IMR-90 (cell line): ENCODE data around the gene SELENOP. TPM values are rescaled to one million over a fixed set of nuclear protein-coding genes. Genes with fewer than 3 reads are reported as not detected.

Experiments used
- ATAC-seq: fragments of 200-7000 bp; cut with Tn5 transposase; 2 replicates; pipeline ENCODE4 v1.9.1; 2020; ENCODE audit warnings: low read depth, mild to moderate bottlenecking, moderate library complexity
- BruUV-seq: library from RNA; stranded (reverse); fragments of 400-500 nt; replicated peaks from 2 replicates; lab custom pipeline; 2021; lab: Mats Ljungman, UMichigan
- CTCF ChIA-PET: fragments of 300-600 bp; formaldehyde crosslinking; extraction: SDS; loops from one replicate; lab custom pipeline; 2021; ENCODE audit warnings: antibody characterized with exemption; lab: Yijun Ruan, JAX
- POLR2A ChIA-PET: fragments of 300-600 bp; sonication (Branson Sonifier 250); formaldehyde crosslinking; loops from one replicate; lab custom pipeline; 2022; ENCODE audit warnings: antibody characterized with exemption; ENCODE audit not compliant: unreplicated experiment; lab: Charles Lee
- DNase-seq: peaks from one replicate; pipeline ENCODE4 v3.0.0; 2013
- H2AFZ ChIP-seq: replicated peaks from 2 replicates; pipeline ENCODE3; 2013; ENCODE audit warnings: low read length, mild to moderate bottlenecking; ENCODE audit not compliant: poor library complexity
- H2AK5ac ChIP-seq: 2 replicates; pipeline ENCODE4 v1.6.1; 2013; ENCODE audit warnings: low read depth, low read length, inconsistent platforms
- H2AK9ac ChIP-seq: replicated peaks from 2 replicates; pipeline ENCODE3; 2013; ENCODE audit warnings: mild to moderate bottlenecking, low read depth, low read length, moderate library complexity; ENCODE audit not compliant: poor library complexity
- H2BK120ac ChIP-seq: 2 replicates; pipeline ENCODE4 v1.6.1; 2013; ENCODE audit warnings: low read depth, low read length, inconsistent platforms
- H2BK15ac ChIP-seq: 3 replicates; pipeline ENCODE4 v1.6.1; 2013; ENCODE audit warnings: low read depth, low read length, inconsistent platforms
- H2BK20ac ChIP-seq: 2 replicates; pipeline ENCODE4 v1.6.1; 2013; ENCODE audit warnings: low read depth, mild to moderate bottlenecking, inconsistent platforms, low read length, moderate library complexity
- H2BK5ac ChIP-seq: 2 replicates; pipeline ENCODE4 v1.6.1; 2013; ENCODE audit warnings: mild to moderate bottlenecking, low read depth, low read length, inconsistent platforms; ENCODE audit not compliant: poor library complexity, severe bottlenecking
- H3K14ac ChIP-seq: replicated peaks from 2 replicates; pipeline ENCODE4 v1.6.1; 2013; ENCODE audit warnings: low read depth, low read length, inconsistent platforms
- H3K18ac ChIP-seq: 2 replicates; pipeline ENCODE4 v1.6.1; 2013; ENCODE audit warnings: low read depth, low read length, control low read depth
- H3K23ac ChIP-seq: 2 replicates; pipeline ENCODE4 v1.6.1; 2013; ENCODE audit warnings: low read depth, low read length, inconsistent platforms
- H3K27ac ChIP-seq: 2 replicates; pipeline ENCODE4 v1.5.1; 2013; ENCODE audit warnings: mild to moderate bottlenecking, control low read depth, low read length; ENCODE audit not compliant: insufficient read depth
- H3K27me3 ChIP-seq: 2 replicates; pipeline ENCODE4 v1.6.1; 2013; ENCODE audit warnings: low read length; ENCODE audit not compliant: control insufficient read depth, insufficient read depth
- H3K36me3 ChIP-seq: 2 replicates; pipeline ENCODE4 v1.6.1; 2013; ENCODE audit warnings: low read length, mixed read lengths; ENCODE audit not compliant: control insufficient read depth, insufficient read depth
- H3K4ac ChIP-seq: 2 replicates; pipeline ENCODE4 v1.6.1; 2013; ENCODE audit warnings: low read depth, low read length, inconsistent platforms
- H3K4me1 ChIP-seq: 2 replicates; pipeline ENCODE4 v1.6.1; 2013; ENCODE audit warnings: low read length, mixed read lengths; ENCODE audit not compliant: control insufficient read depth, insufficient read depth
- H3K4me2 ChIP-seq: 2 replicates; pipeline ENCODE4 v1.6.1; 2013; ENCODE audit warnings: low read depth, mild to moderate bottlenecking, control low read depth, low read length, moderate library complexity
- H3K4me3 ChIP-seq: 2 replicates; pipeline ENCODE4 v1.5.1; 2013; ENCODE audit warnings: low read depth, mild to moderate bottlenecking, control low read depth, low read length, moderate library complexity; ENCODE audit not compliant: insufficient read depth
- H3K56ac ChIP-seq: 2 replicates; pipeline ENCODE4 v1.6.1; 2013; ENCODE audit warnings: low read length, inconsistent platforms; ENCODE audit not compliant: insufficient read depth; ENCODE audit errors: extremely low read depth
- H3K79me1 ChIP-seq, 2 experiments: 2 replicates each; pipeline ENCODE4 v1.6.1; 2013; ENCODE audit warnings: low read length in 2 of 2, inconsistent platforms in 1 of 2, low read depth in 1 of 2
- H3K9ac ChIP-seq: 2 replicates; pipeline ENCODE4 v1.6.1; 2013; ENCODE audit warnings: low read depth, low read length, control low read depth
- H3K9me1 ChIP-seq: 2 replicates; pipeline ENCODE4 v1.6.1; 2013; ENCODE audit warnings: low read length, inconsistent platforms; ENCODE audit not compliant: insufficient read depth
- H3K9me3 ChIP-seq: 2 replicates; pipeline ENCODE4 v1.6.1; 2013; ENCODE audit warnings: low read length; ENCODE audit not compliant: control insufficient read depth, insufficient read depth
- H4K20me1 ChIP-seq: 2 replicates; pipeline ENCODE4 v1.6.1; 2013; ENCODE audit warnings: low read length, inconsistent platforms; ENCODE audit not compliant: insufficient read depth
- H4K5ac ChIP-seq: 2 replicates; pipeline ENCODE4 v1.6.1; 2013; ENCODE audit warnings: mild to moderate bottlenecking, low read depth, low read length, control low read depth
- H4K8ac ChIP-seq, 2 experiments: 2 replicates each; pipeline ENCODE4 v1.6.1; 2013; ENCODE audit warnings: low read depth in 2 of 2, low read length in 2 of 2, control low read depth in 1 of 2, inconsistent platforms in 1 of 2
- H4K91ac ChIP-seq: 2 replicates; pipeline ENCODE4 v1.6.1; 2013; ENCODE audit warnings: low read depth, low read length, inconsistent platforms; ENCODE audit not compliant: insufficient read depth
- BHLHE40 ChIP-seq: fragments of 150-350 bp; IDR thresholded peaks from 2 replicates; pipeline ENCODE4 v1.6.1; 2016; ENCODE audit warnings: mild to moderate bottlenecking, low read depth, low read length
- CEBPB ChIP-seq: IDR thresholded peaks from 2 replicates; pipeline ENCODE4 v1.6.1; 2012; ENCODE audit warnings: low read depth, low read length, improper control_type of control experiment
- CHD1 ChIP-seq: IDR thresholded peaks from 2 replicates; pipeline ENCODE4 v1.6.1; 2012; ENCODE audit warnings: low read depth, low read length, improper control_type of control experiment
- CTCF ChIP-seq: conservative IDR thresholded peaks from 2 replicates; pipeline ENCODE4 v1.5.1; 2012; ENCODE audit warnings: mild to moderate bottlenecking, low read depth, low read length, improper control_type of control experiment
- FOS ChIP-seq: fragments of 150-350 bp; IDR thresholded peaks from 2 replicates; pipeline ENCODE4 v1.6.1; 2016; ENCODE audit warnings: low read depth, low read length
- MAFK ChIP-seq: IDR thresholded peaks from 2 replicates; pipeline ENCODE4 v1.6.1; 2012; ENCODE audit warnings: low read depth, low read length, improper control_type of control experiment
- MAZ ChIP-seq: IDR thresholded peaks from 2 replicates; pipeline ENCODE4 v1.6.1; 2012; ENCODE audit warnings: low read depth, mild to moderate bottlenecking, low read length, improper control_type of control experiment, moderate library complexity, borderline replicate concordance
- MXI1 ChIP-seq: IDR thresholded peaks from 2 replicates; pipeline ENCODE4 v1.6.1; 2012; ENCODE audit warnings: low read depth, mild to moderate bottlenecking, low read length, moderate library complexity, borderline replicate concordance
- NFE2L2 ChIP-seq: fragments of 150-350 bp; IDR thresholded peaks from 2 replicates; pipeline ENCODE4 v1.6.1; 2016; ENCODE audit warnings: low read depth, mild to moderate bottlenecking, low read length
- POLR2A ChIP-seq: IDR thresholded peaks from 2 replicates; pipeline ENCODE4 v1.6.1; 2012; ENCODE audit warnings: mild to moderate bottlenecking, low read depth, low read length
- RAD21 ChIP-seq: IDR thresholded peaks from 2 replicates; pipeline ENCODE4 v1.6.1; 2012; ENCODE audit warnings: low read length, improper control_type of control experiment
- RCOR1 ChIP-seq: IDR thresholded peaks from 2 replicates; pipeline ENCODE4 v1.6.1; 2012; ENCODE audit warnings: mild to moderate bottlenecking, low read length, improper control_type of control experiment; ENCODE audit not compliant: insufficient replicate concordance
- RFX5 ChIP-seq: IDR thresholded peaks from 2 replicates; pipeline ENCODE4 v1.8.0; 2012; ENCODE audit warnings: low read depth, mild to moderate bottlenecking, low read length, moderate library complexity
- SMC3 ChIP-seq: fragments of 150-350 bp; IDR thresholded peaks from 2 replicates; pipeline ENCODE4 v1.6.1; 2016; ENCODE audit warnings: low read depth, mild to moderate bottlenecking, antibody characterized with exemption, low read length, moderate library complexity
- USF2 ChIP-seq: fragments of 150-350 bp; IDR thresholded peaks from 2 replicates; pipeline ENCODE4 v1.6.1; 2017; ENCODE audit warnings: mild to moderate bottlenecking, antibody characterized with exemption, low read length, low read depth
- WGBS, 2 experiments: methylation state at CpG; one replicate each; pipeline versions ENCODE4 v1.1.5 to v1.1.7; 2013; ENCODE audit warnings: missing lambda C conversion rate in 2 of 2; ENCODE audit not compliant: insufficient read length in 1 of 2; ENCODE audit errors: extremely low coverage in 2 of 2; 5-methylcytosine and 5-hydroxymethylcytosine counted together
- dilution Hi-C: fragments of 300-500 bp; cut with HindIII; formaldehyde crosslinking; loops from one replicate; pipeline ENCODE4 v1.14.3; 2018; ENCODE audit warnings: low sequenced_read_pairs; ENCODE audit not compliant: unreplicated experiment
- in situ Hi-C: fragments of 300-500 bp; cut with MboI; formaldehyde crosslinking; loops from 3 replicates; pipeline ENCODE4 v1.14.3; 2019; ENCODE audit warnings: low sequenced_read_pairs, inconsistent platforms, mixed read lengths
- intact Hi-C: fragments of 100-400 bp; cut with micrococcal nuclease; formaldehyde crosslinking; loops from 2 replicates; pipeline ENCODE4 v1.10.0; 2022
- polyA plus RNA-seq, 3 experiments: library from polyadenylated mRNA; depleted of rRNA; stranded (reverse); fragments of >200 nt; gene quantifications; 2 replicates each; pipeline ENCODE4 v1.2.3, GENCODE V29; 2012; ENCODE audit warnings: low replicate concordance in 1 of 3
- total RNA-seq: library from RNA; depleted of rRNA; stranded (reverse); fragments of >200 nt; gene quantifications from 2 replicates; pipeline ENCODE4 v1.2.3, GENCODE V29; 2012
- TF ChIP-seq, protein P1 (sequence below): fragments of 150-350 bp; IDR thresholded peaks from 2 replicates; pipeline ENCODE4 v1.6.1; 2016; ENCODE audit warnings: low read depth, mild to moderate bottlenecking, low read length, moderate library complexity, borderline replicate concordance

The SELENOP gene
- total and polyA plus RNA-seq, 2 of the 4 experiments (the other 2 are of a cell fraction): 0.55 to 1.1 TPM

- Histone ChIP-seq H4K20me1 (no peaks in the 10 kb centered on the region), H2AK9ac (no peak overlapping the region), H3K27ac (no peak overlapping the region), H3K4ac (no peak overlapping the region), H3K56ac (no peak overlapping the region), H3K4me3 (no peak overlapping the region), H2AFZ (no peak overlapping the region), H4K91ac (no peak overlapping the region), H2AK5ac (no peak overlapping the region), H3K36me3 (no peaks in the 10 kb centered on the region), H2BK5ac (no peak overlapping the region), H2BK120ac (no peak overlapping the region), H3K79me1 (no peaks in the 10 kb centered on the region), H3K27me3 (no peaks in the 10 kb centered on the region), H4K8ac (no peak overlapping the region), H3K9me3 (no peaks in the 10 kb centered on the region), H3K9me1 (no peaks in the 10 kb centered on the region), H3K9ac (no peak overlapping the region), H4K5ac (no peak overlapping the region), H2BK15ac (no peak overlapping the region), H2BK20ac (no peak overlapping the region), H3K18ac (no peak overlapping the region), H3K4me1 (no peaks in the 10 kb centered on the region), H3K23ac (no peak overlapping the region), H3K14ac (no peak overlapping the region), H3K4me2 (no peak overlapping the region)
- no CpG with 5 or more reads among the region's 4 CpGs for WGBS, 2 experiments
- in situ Hi-C loops (no loop called here), intact Hi-C loops (no loop called here), dilution Hi-C loops (no loop called here)
- ChIA-PET CTCF (no interaction called here), POLR2A (no interaction called here)
- no peak for DNase-seq
- TF ChIP-seq MXI1 (no peak), MAFK (no peak), BHLHE40 (no peak), POLR2A (no peak), RAD21 (no peak), CTCF (no peak), MAZ (no peak), SMC3 (no peak), RFX5 (no peak), USF2 (no peak), FOS (no peak), CEBPB (no peak), NFE2L2 (no peak), CHD1 (no peak), RCOR1 (no peak)
- TF ChIP-seq, protein P1, sequence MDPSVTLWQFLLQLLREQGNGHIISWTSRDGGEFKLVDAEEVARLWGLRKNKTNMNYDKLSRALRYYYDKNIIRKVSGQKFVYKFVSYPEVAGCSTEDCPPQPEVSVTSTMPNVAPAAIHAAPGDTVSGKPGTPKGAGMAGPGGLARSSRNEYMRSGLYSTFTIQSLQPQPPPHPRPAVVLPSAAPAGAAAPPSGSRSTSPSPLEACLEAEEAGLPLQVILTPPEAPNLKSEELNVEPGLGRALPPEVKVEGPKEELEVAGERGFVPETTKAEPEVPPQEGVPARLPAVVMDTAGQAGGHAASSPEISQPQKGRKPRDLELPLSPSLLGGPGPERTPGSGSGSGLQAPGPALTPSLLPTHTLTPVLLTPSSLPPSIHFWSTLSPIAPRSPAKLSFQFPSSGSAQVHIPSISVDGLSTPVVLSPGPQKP: no peak
- no peak for ATAC-seq
- BruUV-seq: no TSS peak
These were observed 6.9 kb downstream of the SELENOP start for GRCh38 chr5:42804717-42805339.
